HT1080 (cell line): ENCODE data around the gene NSL1. TPM values are rescaled to one million over a fixed set of nuclear protein-coding genes. Genes with fewer than 3 reads are reported as not detected.
"Not testable (repeated sequence)": the region's sequence is repeated elsewhere in the genome, so short reads cannot be mapped to it uniquely, and the experiment has no call there.

ENCODE experiments used
- DNase-seq: peaks from one replicate; pipeline ENCODE4 v3.0.0-alpha.2; 2015; ENCODE audit warnings: low read depth
- total RNA-seq: library from RNA; depleted of rRNA; stranded (reverse); fragments of >200 nt; shearing (Covaris generic); gene quantifications from 2 replicates; pipeline ENCODE4 v1.2.3, GENCODE V29; 2014

The NSL1 gene
- total RNA-seq, 1 experiment from 2014 or later: 52.8 TPM

DNA sequence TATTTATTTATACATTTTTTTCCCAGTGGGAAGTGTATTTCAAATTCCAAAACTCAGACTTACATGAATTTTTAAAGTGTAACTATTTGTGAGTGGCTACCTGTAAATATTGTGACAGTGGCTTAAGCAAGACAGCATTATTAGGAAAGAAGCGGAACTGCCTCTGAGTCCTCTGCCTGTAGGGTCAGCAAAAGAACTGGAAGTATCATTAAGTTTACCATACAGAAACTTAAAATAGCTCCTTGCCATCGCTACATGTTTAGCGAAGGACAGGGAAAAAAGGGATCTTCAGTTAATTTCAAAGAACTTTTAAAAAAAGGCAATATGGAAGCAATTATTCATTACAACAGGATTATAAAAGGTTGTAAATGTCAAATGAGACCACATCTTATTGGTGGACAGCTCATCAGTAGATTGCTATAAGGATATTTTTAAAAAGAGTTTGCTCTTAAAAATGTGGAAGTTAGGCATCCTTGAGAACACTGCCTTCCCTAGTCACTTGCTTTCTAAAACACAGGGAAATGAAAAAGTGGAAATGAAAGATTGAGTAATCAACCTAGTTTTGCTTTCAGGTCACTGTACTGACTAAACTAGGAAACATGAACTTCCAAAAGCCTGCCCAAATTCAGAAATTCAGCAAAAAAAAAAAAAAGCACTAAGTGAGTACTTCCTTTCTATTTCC lies 39.2 kb downstream of the NSL1 start:
- no peak for DNase-seq

DNA sequence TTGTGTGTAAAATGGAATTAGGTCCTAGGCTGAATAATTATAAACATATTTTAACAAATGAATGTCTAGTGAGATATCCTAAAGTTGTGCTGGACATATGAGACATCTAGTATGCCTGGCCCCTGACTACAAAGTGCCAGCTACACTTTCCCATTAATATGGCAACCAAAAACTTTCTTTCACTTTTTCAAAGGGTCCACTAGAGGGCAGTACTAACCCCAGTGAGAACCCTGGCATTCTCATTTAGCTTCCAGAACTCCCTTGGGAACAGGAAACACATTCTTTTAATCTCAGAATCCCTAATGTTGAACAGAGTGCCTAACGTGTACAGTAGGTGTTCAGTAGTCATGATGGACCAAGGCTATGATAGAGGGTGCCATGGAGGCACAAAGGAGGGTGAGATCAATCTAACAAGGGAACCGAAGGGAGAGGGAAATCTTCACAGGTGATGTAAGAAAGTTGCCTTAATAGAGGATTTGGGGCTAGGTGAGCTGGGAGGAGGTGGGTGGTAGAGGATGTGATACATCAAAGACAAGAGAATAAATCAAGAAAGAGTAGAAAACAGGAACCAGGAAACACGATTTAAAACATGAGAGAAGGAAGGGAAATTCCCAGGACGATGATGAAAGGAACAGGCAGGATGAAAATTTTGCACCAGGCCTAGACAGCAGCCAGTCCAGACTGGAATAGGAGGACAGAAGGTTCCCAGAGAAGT lies 41.6 kb downstream of the NSL1 start:
- DNase-seq: peak; percentile 39

DNA sequence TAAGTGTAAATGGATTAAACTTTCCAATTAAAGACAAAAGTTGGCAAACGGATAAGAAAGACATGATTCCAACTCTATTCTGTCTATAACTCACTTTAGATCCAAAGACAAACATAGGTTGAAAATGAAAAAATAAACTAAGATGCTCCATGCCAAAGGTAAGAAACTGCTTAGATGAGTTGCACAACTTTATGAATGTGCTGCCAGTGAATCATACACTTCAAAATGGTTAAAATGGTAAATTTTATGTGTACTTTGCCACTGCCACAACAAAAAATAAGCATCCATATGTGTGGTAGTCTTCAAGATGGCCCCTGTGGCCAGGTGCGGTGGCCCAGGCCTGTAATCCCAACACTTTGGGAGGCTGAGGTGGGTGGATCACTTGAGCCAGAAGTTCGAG lies 45.0 kb downstream of the NSL1 start:
- DNase-seq: no peak

DNA sequence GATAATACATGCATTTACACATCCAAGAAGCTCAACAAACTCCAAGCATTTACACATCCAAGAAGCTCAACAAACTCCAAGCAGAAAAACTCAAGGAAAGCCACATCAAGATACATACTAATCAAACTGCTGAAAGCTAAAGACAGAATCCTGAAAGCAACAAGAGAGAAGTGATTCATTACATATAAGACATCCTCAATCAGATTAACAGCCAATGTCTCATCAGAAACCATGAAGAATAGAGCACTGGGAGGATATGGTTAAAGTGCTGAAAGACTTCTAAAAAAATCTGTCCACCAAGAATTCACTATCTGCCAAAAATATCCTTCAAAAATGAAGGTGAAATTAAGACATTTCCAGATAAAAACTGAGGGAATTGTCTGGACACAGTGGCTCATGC lies 46.3 kb downstream of the NSL1 start:
- DNase-seq: no peak

- no peak for DNase-seq
Observed at GRCh38 chr1:212743901-212744475, 47.6 kb downstream of the NSL1 start.

DNA sequence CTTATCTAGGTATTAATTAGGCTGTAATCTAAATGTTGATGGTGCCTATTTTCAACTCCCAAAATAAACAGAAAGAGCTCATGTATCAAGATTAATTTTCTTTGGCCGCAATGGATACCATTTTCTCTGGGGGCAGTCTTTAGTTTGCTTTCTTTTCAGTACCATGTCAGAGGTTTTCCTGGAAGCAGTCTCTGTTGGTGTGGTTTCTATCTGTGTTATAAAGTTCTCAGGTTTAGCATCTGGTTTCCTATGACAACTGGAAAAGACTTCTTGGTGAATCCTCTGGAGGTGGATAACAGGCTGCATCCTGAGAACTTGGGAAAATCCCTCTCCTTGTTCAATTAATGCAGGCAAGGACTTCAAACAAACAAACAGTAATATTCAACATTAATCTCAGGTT lies 53.2 kb downstream of the NSL1 start:
- DNase-seq: no peak

- no peak for DNase-seq
Observed at GRCh38 chr1:212737559-212737958, 54.0 kb downstream of the NSL1 start.

GRCh38 chr1:212733109-212733508 lies 58.5 kb downstream of the NSL1 start:
- no peak for DNase-seq

GRCh38 chr1:212731630-212732029 lies 59.9 kb downstream of the NSL1 start:
- DNase-seq: no peak

DNA sequence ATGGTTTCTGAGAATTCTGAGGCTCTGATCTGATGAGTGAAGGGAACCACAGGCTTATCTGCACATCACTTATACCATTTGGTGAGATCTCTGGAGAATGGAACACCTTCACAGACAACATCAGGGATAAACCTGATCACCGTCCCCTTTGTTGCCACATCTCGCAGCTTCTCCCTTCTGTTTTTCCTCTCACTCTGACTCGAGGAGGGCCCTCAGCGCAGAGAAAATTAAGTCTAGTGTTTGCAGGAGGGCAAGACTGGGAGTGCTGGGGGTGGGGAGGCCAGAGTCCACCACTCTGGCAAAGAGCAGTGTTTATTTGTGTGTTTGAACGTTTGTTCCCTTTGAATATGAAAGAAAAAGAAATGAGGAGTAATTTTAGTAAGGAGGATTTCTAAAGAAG lies 63.0 kb downstream of the NSL1 start:
- DNase-seq: no peak

DNA sequence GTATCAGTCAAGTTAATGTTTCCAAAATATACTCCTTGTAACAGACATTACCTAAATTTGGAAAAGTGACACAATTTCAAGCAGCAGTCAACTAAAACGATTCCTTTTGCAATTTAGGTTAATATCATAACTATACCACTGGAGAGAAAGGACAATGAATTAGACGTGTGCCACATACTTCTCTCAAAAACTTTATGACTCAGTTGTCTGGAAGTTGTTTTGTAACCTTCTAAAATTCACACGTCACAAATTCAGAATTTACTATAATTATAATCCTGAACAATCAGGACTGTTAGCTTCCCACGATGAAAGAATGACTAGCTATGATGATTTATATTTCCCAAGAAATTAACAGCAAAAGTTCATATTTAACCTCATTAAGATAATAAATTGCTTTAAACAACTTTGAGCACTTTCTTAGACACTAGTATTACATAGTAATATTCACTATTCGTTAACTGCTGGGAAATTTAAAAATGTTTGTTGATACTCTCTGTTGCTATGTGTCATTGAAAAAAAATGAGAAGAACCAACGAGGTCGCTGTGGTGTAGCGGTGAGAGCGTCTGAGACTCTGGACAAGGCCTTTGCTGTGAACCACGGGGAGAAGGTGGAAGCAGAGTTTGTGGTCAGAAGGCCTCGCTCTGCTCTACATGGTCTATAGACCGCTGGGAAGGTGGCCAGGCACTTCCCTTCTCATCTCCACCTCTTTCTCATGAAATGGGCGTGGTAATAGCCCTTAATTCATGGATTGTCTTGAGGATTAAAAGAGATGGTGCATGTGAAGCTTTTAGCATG lies 64.0 kb downstream of the NSL1 start:
- peak; percentile 70 for DNase-seq

GRCh38 chr1:212724679-212725078 lies 66.9 kb downstream of the NSL1 start:
- not testable (repeated sequence) for DNase-seq

GRCh38 chr1:212722270-212722957 lies 69.2 kb downstream of the NSL1 start:
- no peak for DNase-seq

DNA sequence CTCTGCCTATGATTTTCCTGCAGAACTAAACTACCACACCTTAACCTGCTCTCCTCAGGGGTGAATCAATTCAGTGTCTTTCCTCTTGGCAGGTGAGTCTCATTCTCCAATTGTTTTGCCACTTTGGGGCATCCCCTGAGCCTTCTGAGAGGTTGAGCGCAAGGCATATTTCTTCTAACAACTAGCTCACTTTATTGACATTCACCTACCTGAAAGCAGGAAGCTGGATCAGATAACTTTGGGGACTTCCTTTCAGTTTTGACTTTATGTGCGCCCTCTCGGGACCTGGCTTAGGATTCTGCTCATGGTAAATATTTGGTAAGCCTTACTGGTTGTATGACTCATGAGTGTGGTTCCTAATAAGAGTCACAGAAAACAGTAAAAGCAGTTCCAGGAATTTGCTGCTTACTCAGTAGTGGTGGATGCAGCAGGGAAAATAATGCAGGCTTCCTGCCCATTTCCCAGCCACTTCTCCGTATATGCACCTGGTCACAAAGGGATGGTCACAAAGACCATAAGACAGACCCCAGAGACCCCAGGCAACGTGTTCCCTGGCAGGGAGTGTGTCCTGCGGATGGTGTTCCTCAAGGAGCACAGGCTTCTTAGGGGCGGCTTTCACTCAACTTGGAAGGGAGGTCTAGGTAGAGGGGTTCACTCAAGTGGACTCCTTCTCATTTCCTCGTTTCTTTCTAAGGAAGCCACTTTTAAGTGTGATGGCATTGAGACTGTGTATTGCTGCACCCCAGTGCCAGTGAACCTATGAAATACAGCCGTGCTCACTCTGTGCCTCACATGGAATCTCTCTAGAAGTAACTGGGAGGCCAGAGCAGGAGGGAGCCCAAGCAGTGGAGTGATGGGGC lies 70.0 kb downstream of the NSL1 start:
- peak; percentile 80 for DNase-seq

GRCh38 chr1:212719633-212720032 lies 71.9 kb downstream of the NSL1 start:
- no peak for DNase-seq

GRCh38 chr1:212718499-212718898 lies 73.1 kb downstream of the NSL1 start:
- peak; percentile 9 for DNase-seq

DNA sequence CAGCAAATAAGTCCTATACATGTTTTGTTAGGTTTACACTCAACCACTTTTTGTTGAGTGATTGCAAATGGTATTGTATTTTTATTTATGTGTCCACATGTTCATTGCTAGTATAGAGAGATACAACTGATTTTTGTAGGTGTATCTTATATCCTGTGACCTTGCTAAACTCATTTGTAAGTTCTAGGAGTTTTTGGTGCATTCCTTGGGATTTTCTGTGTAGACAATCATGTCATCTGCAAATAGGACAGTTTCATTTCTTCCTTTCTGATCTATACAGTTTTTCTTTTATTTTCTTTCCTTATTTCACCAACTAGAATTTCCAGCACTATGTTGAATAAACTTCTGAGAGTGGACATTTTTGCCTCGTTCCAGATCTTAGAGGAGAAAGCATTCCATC lies 75.4 kb downstream of the NSL1 start:
- no peak for DNase-seq

DNA sequence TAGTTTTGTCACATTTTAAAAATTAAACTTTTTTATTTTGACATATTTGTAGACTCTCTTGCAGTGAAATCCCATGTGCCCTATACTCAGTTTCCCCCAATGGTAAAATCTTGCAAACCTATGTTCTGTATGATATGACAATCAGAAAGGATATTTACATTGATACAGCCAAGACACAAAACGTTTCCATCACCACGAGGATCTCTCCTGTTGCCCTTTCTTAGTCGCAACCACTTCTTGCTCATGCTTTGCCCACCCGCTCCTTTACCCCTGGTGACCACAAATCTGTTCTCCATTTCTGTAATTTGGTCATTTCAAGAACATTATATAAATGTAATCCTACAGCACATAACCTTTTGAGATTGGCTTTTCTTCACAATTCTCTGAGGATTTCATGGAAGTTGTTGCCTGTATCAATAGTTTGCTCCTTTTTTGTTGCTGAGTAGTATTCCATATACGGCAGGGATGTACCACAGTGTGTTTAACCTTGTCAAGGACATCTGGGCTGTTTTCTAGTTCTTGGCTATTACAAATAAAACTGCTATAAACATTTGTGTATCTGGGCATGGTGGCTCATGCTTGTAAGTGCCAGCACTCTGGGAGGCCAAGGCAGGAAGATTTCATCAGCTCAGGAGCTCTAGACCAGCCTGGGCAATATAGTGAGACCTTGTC lies 78.0 kb downstream of the NSL1 start:
- DNase-seq: no peak

GRCh38 chr1:212712451-212713303 lies 78.9 kb downstream of the NSL1 start:
- DNase-seq: peak; percentile 81
